ENCODE measurements around the gene NTRK2. TPM values are rescaled to one million over a fixed set of nuclear protein-coding genes. Genes with fewer than 3 reads are reported as not detected.

NTRK2 gene
- total and polyA plus RNA-seq, 2 experiments from 2014 or later: 0.03 TPM; not detected in 1

- H3K4me3 ChIP-seq: no peak overlapping the region
- Mint-ChIP-seq H3K4me3 (peak overlapping the region; percentile 41; the same call in 2 of the 3 replicates), H3K36me3 (ENCODE audit: low read depth) (no peaks in the 10 kb centered on the region), H3K27ac (no peak overlapping the region), H3K9me3 (peaks cover 4% of the 10 kb centered on the region; the same call in 1 of the 3 replicates), H3K4me1 (peaks cover 10% of the 10 kb centered on the region), H3K27me3 (ENCODE audit: insufficient read depth, low read depth, poor library complexity) (peaks cover 16% of the 10 kb centered on the region)
- TF ChIP-seq NANOG (IDR thresholded peaks at IDR 0.05; ENCODE audit: borderline replicate concordance) (no peak), EZH2 (IDR thresholded peaks at IDR 0.05; ENCODE audit: low read depth, unreplicated experiment) (no peak), CREB1 (CRISPR knock-in tag; IDR thresholded peaks at IDR 0.05; ENCODE audit: low read depth) (peak; percentile 62), CTCF (conservative IDR thresholded peaks at IDR 0.05; ENCODE audit: low read depth in 2 of 2) (peak; percentile 91 to 95)
- peak overlapping the region; percentile 50; the same call in 1 of the 2 replicates for H2AFZ ChIP-seq
- H3K36me3 ChIP-seq (ENCODE audit: insufficient read depth): no peaks in the 10 kb centered on the region
- H3K4me1 ChIP-seq (ENCODE audit: insufficient read depth): no peaks in the 10 kb centered on the region; the same call in 1 of the 2 replicates
- no peaks in the 10 kb centered on the region for H3F3A ChIP-seq (replicated peaks; ENCODE audit: low read depth)
- H3K27me3 ChIP-seq (ENCODE audit: insufficient read depth): no peaks in the 10 kb centered on the region
- ATAC-seq (peak; percentile 96), DNase-seq (ENCODE audit: low spot score) (peak; percentile 88)
- H4K20me1 ChIP-seq (replicated peaks; ENCODE audit: insufficient read depth): no peaks in the 10 kb centered on the region
- H3K27ac ChIP-seq (ENCODE audit: low read depth): no peak overlapping the region
- no peak overlapping the region for H3K4me2 ChIP-seq
- H3K79me2 ChIP-seq (replicated peaks; ENCODE audit: insufficient read depth): no peaks in the 10 kb centered on the region
- H3K9me2 ChIP-seq (ENCODE audit: insufficient read depth): peaks cover 11% of the 10 kb centered on the region; the same call in 1 of the 2 replicates
Observed at GRCh38 chr9:84953797-84954705, 284.5 kb downstream of the NTRK2 start.

- Histone ChIP-seq H4K20me1 (replicated peaks; ENCODE audit: insufficient read depth) (no peaks in the 10 kb centered on the region), H3F3A (replicated peaks; ENCODE audit: low read depth) (no peaks in the 10 kb centered on the region), H2AFZ (no peak overlapping the region), H3K4me2 (no peak overlapping the region), H3K36me3 (ENCODE audit: insufficient read depth) (no peaks in the 10 kb centered on the region), H3K4me3 (no peak overlapping the region), H3K27ac (ENCODE audit: low read depth) (no peak overlapping the region), H3K9me2 (ENCODE audit: insufficient read depth) (peaks cover 11% of the 10 kb centered on the region; the same call in 1 of the 2 replicates), H3K4me1 (ENCODE audit: insufficient read depth) (no peaks in the 10 kb centered on the region; the same call in 1 of the 2 replicates), H3K27me3 (ENCODE audit: insufficient read depth) (no peaks in the 10 kb centered on the region), H3K79me2 (replicated peaks; ENCODE audit: insufficient read depth) (no peaks in the 10 kb centered on the region)
- H3K4me1 Mint-ChIP-seq: peaks cover 10% of the 10 kb centered on the region
- no peaks in the 10 kb centered on the region for H3K36me3 Mint-ChIP-seq (ENCODE audit: low read depth)
- DNase-seq (ENCODE audit: low spot score): no peak
- no peak for ATAC-seq
- H3K9me3 Mint-ChIP-seq: peaks cover 4% of the 10 kb centered on the region; the same call in 1 of the 3 replicates
- H3K27me3 Mint-ChIP-seq (ENCODE audit: insufficient read depth, low read depth, poor library complexity): peaks cover 16% of the 10 kb centered on the region
- TF ChIP-seq ZNF114 (CRISPR knock-in tag; IDR thresholded peaks at IDR 0.05) (no peak), EZH2 (IDR thresholded peaks at IDR 0.05; ENCODE audit: low read depth, unreplicated experiment) (no peak), CREB1 (CRISPR knock-in tag; IDR thresholded peaks at IDR 0.05; ENCODE audit: low read depth) (no peak), JUNB (IDR thresholded peaks at IDR 0.05; ENCODE audit: unreplicated experiment) (no peak), REST (IDR thresholded peaks at IDR 0.05; ENCODE audit: unreplicated experiment) (no peak), CTCF (conservative IDR thresholded peaks at IDR 0.05; ENCODE audit: low read depth in 2 of 2) (no peak), ETS1 (IDR thresholded peaks at IDR 0.05) (no peak), STAT1 (IDR thresholded peaks at IDR 0.05; ENCODE audit: unreplicated experiment) (no peak)
- no peak overlapping the region for H3K4me3 Mint-ChIP-seq
- H3K27ac Mint-ChIP-seq: no peak overlapping the region
Observed at GRCh38 chr9:84955155-84955554, 285.6 kb downstream of the NTRK2 start.

Data from GM23338 (cell line).